Mesenchymal stem cell (in vitro differentiated cells and primary cell): Measurements from ENCODE around the gene P2RY2.
"Not testable (repeated sequence)": the region's sequence is repeated elsewhere in the genome, so short reads cannot be mapped to it uniquely, and the experiment has no call there.

Source experiments
- DNase-seq: peaks from one replicate; pipeline ENCODE4 v3.0.0-alpha.2; 2013
- H2AFZ ChIP-seq: one replicate; pipeline ENCODE4 v1.6.1; 2013; ENCODE audit warnings: low read depth, mild to moderate bottlenecking, control low read depth, inconsistent platforms, low read length, moderate library complexity
- H2AK5ac ChIP-seq: 2 replicates; pipeline ENCODE4 v1.6.1; 2013; ENCODE audit warnings: low read length, moderate library complexity, mild to moderate bottlenecking, inconsistent platforms; ENCODE audit not compliant: severe bottlenecking
- H2BK120ac ChIP-seq: one replicate; pipeline ENCODE4 v1.6.1; 2013; ENCODE audit warnings: low read depth, mild to moderate bottlenecking, inconsistent platforms, low read length, moderate library complexity
- H2BK12ac ChIP-seq, 2 experiments: one replicate each; pipeline ENCODE4 v1.6.1; 2013; ENCODE audit warnings: inconsistent platforms in 2 of 2, low read length in 2 of 2, mild to moderate bottlenecking in 2 of 2, moderate library complexity in 2 of 2, control low read depth in 1 of 2
- H2BK15ac ChIP-seq: one replicate; pipeline ENCODE4 v1.6.1; 2013; ENCODE audit warnings: mild to moderate bottlenecking, low read depth, inconsistent platforms; ENCODE audit not compliant: poor library complexity, severe bottlenecking
- H2BK5ac ChIP-seq: 2 replicates; pipeline ENCODE4 v1.6.1; 2013; ENCODE audit warnings: low read depth, mild to moderate bottlenecking, low read length, control low read depth, inconsistent platforms; ENCODE audit not compliant: poor library complexity, severe bottlenecking
- H3K14ac ChIP-seq, 2 experiments: one replicate each; pipeline ENCODE4 v1.6.1; 2013; ENCODE audit warnings: inconsistent platforms in 2 of 2, low read length in 2 of 2, control low read depth in 1 of 2, mild to moderate bottlenecking in 1 of 2, moderate library complexity in 1 of 2
- H3K18ac ChIP-seq, 2 experiments: one replicate each; pipeline ENCODE4 v1.6.1; 2013; ENCODE audit warnings: inconsistent platforms in 2 of 2, low read length in 2 of 2, control low read depth in 1 of 2, low read depth in 1 of 2, mild to moderate bottlenecking in 1 of 2
- H3K23ac ChIP-seq, 2 experiments: one replicate each; pipeline ENCODE4 v1.6.1; 2013; ENCODE audit warnings: inconsistent platforms in 2 of 2, low read length in 2 of 2, mild to moderate bottlenecking in 2 of 2, moderate library complexity in 2 of 2, control low read depth in 1 of 2
- H3K27ac ChIP-seq: 2 replicates; pipeline ENCODE4 v1.5.1; 2013; ENCODE audit warnings: mild to moderate bottlenecking, moderate library complexity, low read length, control low read depth, inconsistent platforms; ENCODE audit not compliant: poor library complexity, severe bottlenecking
- H3K27me3 ChIP-seq, 2 experiments: 2 replicates each; pipeline versions ENCODE4 v1.6.1 to v1.7.0; 2013; ENCODE audit warnings: low read length in 2 of 2, mild to moderate bottlenecking in 2 of 2, moderate library complexity in 2 of 2, control low read depth in 1 of 2, inconsistent platforms in 1 of 2; ENCODE audit not compliant: control insufficient read depth in 1 of 2, insufficient read depth in 1 of 2
- H3K36me3 ChIP-seq, 2 experiments: 2 replicates each; pipeline versions ENCODE4 v1.6.1 to v1.7.0; 2013; ENCODE audit warnings: low read length in 2 of 2, control low read depth in 1 of 2, inconsistent platforms in 1 of 2, low read depth in 1 of 2, mild to moderate bottlenecking in 1 of 2; ENCODE audit not compliant: insufficient read depth in 2 of 2, control insufficient read depth in 1 of 2
- H3K4ac ChIP-seq, 2 experiments: one replicate each; pipeline ENCODE4 v1.6.1; 2013; ENCODE audit warnings: inconsistent platforms in 2 of 2, low read length in 2 of 2, mild to moderate bottlenecking in 2 of 2, moderate library complexity in 2 of 2, control low read depth in 1 of 2, low read depth in 1 of 2
- H3K4me1 ChIP-seq: 2 replicates; pipeline ENCODE4 v1.6.1; 2013; ENCODE audit warnings: low read depth, low read length, control low read depth; ENCODE audit not compliant: control insufficient read depth, insufficient read depth
- H3K4me2 ChIP-seq: 2 replicates; pipeline ENCODE4 v1.6.1; 2013; ENCODE audit warnings: low read length, mild to moderate bottlenecking, inconsistent platforms; ENCODE audit not compliant: poor library complexity, severe bottlenecking
- H3K4me3 ChIP-seq, 2 experiments: 2 replicates each; pipeline versions ENCODE4 v1.5.1 to v1.7.0; 2013; ENCODE audit warnings: low read length in 2 of 2, mild to moderate bottlenecking in 2 of 2, control low read depth in 1 of 2, low read depth in 1 of 2; ENCODE audit not compliant: insufficient read depth in 1 of 2
- H3K79me1 ChIP-seq: replicated peaks from 2 replicates; pipeline ENCODE4 v1.6.1; 2013; ENCODE audit warnings: mild to moderate bottlenecking, control low read depth, low read length, inconsistent platforms; ENCODE audit not compliant: poor library complexity, severe bottlenecking
- H3K9ac ChIP-seq: 2 replicates; pipeline ENCODE4 v1.7.0; 2013; ENCODE audit warnings: mild to moderate bottlenecking, low read length, moderate library complexity
- H3K9me3 ChIP-seq: 2 replicates; pipeline ENCODE4 v1.7.0; 2013; ENCODE audit warnings: mild to moderate bottlenecking, low read length; ENCODE audit not compliant: control insufficient read depth
- H4K8ac ChIP-seq: one replicate; pipeline ENCODE4 v1.6.1; 2013; ENCODE audit warnings: inconsistent platforms, mild to moderate bottlenecking, low read length, moderate library complexity
- H4K91ac ChIP-seq: one replicate; pipeline ENCODE4 v1.6.1; 2013; ENCODE audit warnings: mild to moderate bottlenecking, low read length, inconsistent platforms
- WGBS: methylation state at CpG from one replicate; pipeline ENCODE4 v1.1.7; 2013; ENCODE audit warnings: mixed read lengths; 5-methylcytosine and 5-hydroxymethylcytosine counted together

The P2RY2 gene

GRCh38 chr11:73271478-73271865 lies 53.4 kb downstream of the P2RY2 start:
- Histone ChIP-seq H3K27me3 (peaks cover 0 to 17% of the 10 kb centered on the region in 2 experiments), H3K18ac (peak overlapping the region in 1 of 2 experiments; percentile 37)
- H3K14ac ChIP-seq, H3K4me1 ChIP-seq, H2BK12ac ChIP-seq, H4K91ac ChIP-seq, H3K4me2 ChIP-seq, H3K4me3 ChIP-seq, H3K9ac ChIP-seq, H3K4ac ChIP-seq, H4K8ac ChIP-seq, H3K27ac ChIP-seq, H2AK5ac ChIP-seq, H2AFZ ChIP-seq, H2BK120ac ChIP-seq, DNase-seq, H3K36me3 ChIP-seq, H3K23ac ChIP-seq, H3K9me3 ChIP-seq, H3K79me1 ChIP-seq, H2BK5ac ChIP-seq, H2BK15ac ChIP-seq: not testable (repeated sequence)
- 52% methylated on average over 9 of the region's 10 CpGs for WGBS

- H4K8ac ChIP-seq, result peak within 1 kb of the TSS; percentile 79
- H2BK5ac ChIP-seq, result no peak within 1 kb of the TSS
- H3K27me3 ChIP-seq, result peaks cover 0 to 17% of the 10 kb centered on the region in 2 experiments
- no peak within 1 kb of the TSS for H2AK5ac ChIP-seq
- WGBS, result 52% methylated on average over 16 of the region's 17 CpGs
- H3K9ac ChIP-seq, result peak within 1 kb of the TSS; percentile 29
- H3K4ac ChIP-seq, result peak within 1 kb of the TSS in 1 of 2 experiments; percentile 71
- H3K79me1 ChIP-seq, result no peaks in the 10 kb centered on the region
- DNase-seq, result peak; percentile 81
- no peak within 1 kb of the TSS for H3K4me3 ChIP-seq
- H4K91ac ChIP-seq, result peak within 1 kb of the TSS; percentile 57
- peaks cover 8% of the 10 kb centered on the region for H3K4me1 ChIP-seq
- no peaks in the 10 kb centered on the region for H3K36me3 ChIP-seq
- no peak within 1 kb of the TSS for H3K4me2 ChIP-seq
- H2BK120ac ChIP-seq, result peak within 1 kb of the TSS; percentile 29
- peak within 1 kb of the TSS; percentile 37 to 81 for H3K18ac ChIP-seq
- H3K9me3 ChIP-seq, result no peaks in the 10 kb centered on the region
- H2BK15ac ChIP-seq, result peak within 1 kb of the TSS; percentile 12
- H3K27ac ChIP-seq, result no peak within 1 kb of the TSS
- H3K23ac ChIP-seq, result peak within 1 kb of the TSS in 1 of 2 experiments; percentile 5
- H2AFZ ChIP-seq, result no peak within 1 kb of the TSS
- H2BK12ac ChIP-seq, result peak within 1 kb of the TSS; percentile 4 to 40
- no peak within 1 kb of the TSS for H3K14ac ChIP-seq
Measured at GRCh38 chr11:73271936-73272679, 54.0 kb downstream of the P2RY2 start, which contains the start of gene P2RY6. TSS of gene P2RY6 (plus strand) at chr11:73272338. CDS start at chr11:73296519, 24,181 bp downstream.

GRCh38 chr11:73272680-73273038 lies 54.6 kb downstream of the P2RY2 start:
- Histone ChIP-seq H3K4me1 (peaks cover 8% of the 10 kb centered on the region), H2BK5ac (no peak overlapping the region), H4K91ac (peak overlapping the region; percentile 57), H3K4me2 (no peak overlapping the region), H2AK5ac (no peak overlapping the region), H3K14ac (no peak overlapping the region), H3K9me3 (no peaks in the 10 kb centered on the region), H3K23ac (no peak overlapping the region), H3K4me3 (no peak overlapping the region), H2AFZ (no peak overlapping the region), H3K27ac (no peak overlapping the region), H3K18ac (peak overlapping the region; percentile 14 to 67), H3K4ac (peak overlapping the region in 1 of 2 experiments; percentile 71), H3K36me3 (no peaks in the 10 kb centered on the region), H3K9ac (no peak overlapping the region), H3K27me3 (peaks cover 0 to 15% of the 10 kb centered on the region in 2 experiments), H4K8ac (peak overlapping the region; percentile 79), H2BK12ac (peak overlapping the region; percentile 4 to 40), H3K79me1 (no peaks in the 10 kb centered on the region), H2BK15ac (peak overlapping the region; percentile 12), H2BK120ac (peak overlapping the region; percentile 29)
- no peak for DNase-seq
- WGBS, result 77% methylated on average over 7 of the region's 7 CpGs

GRCh38 chr11:73273222-73273895 lies 55.3 kb downstream of the P2RY2 start:
- no peaks in the 10 kb centered on the region for H3K36me3 ChIP-seq
- no peaks in the 10 kb centered on the region for H3K79me1 ChIP-seq
- peak overlapping the region in 1 of 2 experiments; percentile 15 for H2BK12ac ChIP-seq
- H3K4me3 ChIP-seq, result no peak overlapping the region
- no peak overlapping the region for H3K18ac ChIP-seq
- H2BK120ac ChIP-seq, result peak overlapping the region; percentile 30
- peaks cover 0 to 12% of the 10 kb centered on the region in 2 experiments for H3K27me3 ChIP-seq
- no peak overlapping the region for H3K23ac ChIP-seq
- H2AK5ac ChIP-seq, result no peak overlapping the region
- H3K9ac ChIP-seq, result peak overlapping the region; percentile 29
- no peak overlapping the region for H3K14ac ChIP-seq
- H3K27ac ChIP-seq, result no peak overlapping the region
- no peak overlapping the region for H2BK15ac ChIP-seq
- no peak overlapping the region for H3K4me2 ChIP-seq
- no peak overlapping the region for H2BK5ac ChIP-seq
- WGBS, result 55% methylated on average over 8 of the region's 8 CpGs
- H4K91ac ChIP-seq, result no peak overlapping the region
- no peaks in the 10 kb centered on the region for H3K9me3 ChIP-seq
- DNase-seq, result no peak
- peaks cover 7% of the 10 kb centered on the region for H3K4me1 ChIP-seq
- H3K4ac ChIP-seq, result no peak overlapping the region
- no peak overlapping the region for H2AFZ ChIP-seq
- H4K8ac ChIP-seq, result no peak overlapping the region
